OCI-M2 (cell line): Measurements from ENCODE around the gene HGS.

ENCODE experiments used
- DNase-seq: peaks from one replicate; lab custom pipeline; 2025; ENCODE audit not compliant: unreplicated experiment; lab: John Stamatoyannopoulos, UW

HGS gene

DNA sequence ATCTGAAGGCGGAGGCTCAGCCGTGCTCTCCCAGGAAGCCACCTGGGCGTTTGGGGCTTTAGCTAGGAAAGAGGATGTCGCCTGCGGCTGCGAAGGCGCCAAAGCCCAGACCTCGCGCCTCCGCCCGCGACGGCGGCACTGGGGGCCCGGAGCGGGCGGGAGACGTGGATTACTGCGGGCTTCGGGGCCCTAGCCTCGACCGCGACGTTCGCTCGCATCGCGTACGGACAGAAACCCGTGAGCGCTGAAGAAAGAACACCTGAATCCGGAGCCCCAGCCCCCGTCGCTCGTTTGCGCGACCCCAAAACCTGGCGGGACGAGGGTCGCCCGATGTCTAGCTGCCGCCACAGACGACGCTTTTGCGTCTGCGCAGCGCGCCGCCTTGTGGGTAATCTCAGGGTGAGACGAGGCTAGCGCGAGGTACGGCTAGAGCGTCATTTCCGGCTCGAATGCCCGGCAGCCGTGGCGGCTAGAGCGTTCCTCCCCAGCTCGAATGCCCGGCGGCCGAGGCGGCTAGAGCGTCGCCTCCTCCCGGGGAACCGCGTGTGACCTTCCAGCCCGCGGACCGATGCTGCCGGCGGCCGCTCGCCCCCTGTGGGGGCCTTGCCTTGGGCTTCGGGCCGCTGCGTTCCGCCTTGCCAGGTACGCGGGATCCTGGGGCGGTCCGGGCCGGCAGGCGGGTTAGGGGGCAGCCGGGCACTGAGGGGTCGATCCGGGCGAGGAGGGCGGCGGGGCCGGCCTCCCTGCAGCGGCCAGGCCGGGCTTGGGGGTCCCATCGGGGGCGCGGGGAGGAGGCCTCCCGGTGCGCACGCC is 19.3 kb downstream of the HGS start, which contains the start of gene MRPL12:
Gene MRPL12, plus strand, starts transcription at position 434 of the 813 bp plus-strand sequence. Its CDS starts 135 bp downstream, at position 569.
- DNase-seq, result peak; percentile 67

DNA sequence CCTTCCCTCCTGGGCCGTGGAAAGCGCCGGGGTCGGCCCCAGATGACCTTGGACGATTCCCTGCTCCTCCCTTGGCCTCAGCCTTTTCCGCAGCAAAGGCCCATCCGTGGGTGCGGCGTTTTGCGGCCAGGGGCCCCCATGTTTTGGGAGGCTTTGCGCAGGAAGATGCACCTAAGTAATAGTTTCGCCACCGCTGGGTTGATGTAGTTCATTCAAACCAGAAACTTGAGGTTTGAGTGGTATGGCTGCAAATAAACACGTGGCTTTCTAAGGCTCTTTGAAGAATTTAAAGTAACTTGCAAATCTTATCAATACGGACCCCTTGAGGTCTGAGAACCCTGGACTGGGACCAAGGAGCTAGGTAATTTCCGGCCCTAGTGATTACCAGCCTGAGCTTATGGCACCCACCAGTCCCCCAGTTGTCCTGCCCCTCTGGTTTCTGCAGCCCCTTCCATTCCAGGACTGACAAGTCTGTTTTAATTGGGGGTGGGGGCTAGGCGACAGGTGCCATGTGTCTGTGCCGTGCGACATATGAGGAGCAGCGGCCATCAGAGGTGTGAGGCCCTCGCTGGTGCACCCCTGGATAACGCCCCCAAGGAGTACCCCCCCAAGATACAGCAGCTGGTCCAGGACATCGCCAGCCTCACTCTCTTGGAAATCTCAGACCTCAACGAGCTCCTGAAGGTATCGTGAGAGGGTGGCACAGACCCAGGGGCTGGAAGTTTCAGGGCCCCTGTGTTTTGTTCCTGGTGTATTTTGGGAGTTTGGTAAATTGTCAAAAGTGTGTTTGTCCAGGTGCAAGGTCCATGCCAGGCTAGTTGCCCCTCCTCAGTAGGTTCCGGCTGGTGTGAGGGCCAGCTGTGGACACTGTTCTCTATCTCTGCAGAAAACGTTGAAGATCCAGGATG is 20.2 kb downstream of the HGS start:
- DNase-seq, result no peak

DNA sequence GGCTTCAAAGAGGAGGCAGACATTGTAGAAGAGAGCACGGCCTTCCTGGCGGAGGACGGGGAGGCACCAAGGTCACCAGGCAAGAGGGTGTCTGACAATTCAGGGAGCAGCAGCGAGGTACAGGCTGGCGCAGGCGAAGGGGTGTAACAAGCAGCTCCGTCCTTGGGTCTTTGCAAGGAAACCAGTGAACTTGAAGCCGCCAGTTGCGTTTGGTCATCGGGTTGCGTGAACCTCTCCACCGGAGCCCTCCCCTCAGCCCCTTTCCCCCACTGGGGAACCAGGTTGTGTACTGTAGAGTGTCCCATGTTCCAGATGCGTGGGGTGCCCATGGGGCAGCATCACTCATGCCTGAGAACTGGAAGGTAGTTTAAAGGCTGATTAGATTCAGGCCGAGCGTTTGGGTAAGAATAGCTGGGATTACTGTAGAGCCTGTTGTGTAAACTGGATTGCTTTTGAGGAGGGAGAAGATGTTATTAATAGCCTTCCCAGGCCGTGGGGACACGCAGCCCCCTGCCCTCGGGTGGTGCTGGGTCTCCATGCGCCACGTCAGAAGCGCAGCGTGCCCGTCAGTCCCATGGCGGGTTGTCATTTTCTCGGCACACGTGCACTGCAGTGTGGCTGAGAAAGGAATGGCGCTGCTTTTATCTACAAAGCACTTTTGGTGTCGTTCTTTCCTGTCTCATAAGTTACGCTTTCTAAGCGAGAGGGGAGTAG is 21.9 kb downstream of the HGS start:
- no peak for DNase-seq

DNA sequence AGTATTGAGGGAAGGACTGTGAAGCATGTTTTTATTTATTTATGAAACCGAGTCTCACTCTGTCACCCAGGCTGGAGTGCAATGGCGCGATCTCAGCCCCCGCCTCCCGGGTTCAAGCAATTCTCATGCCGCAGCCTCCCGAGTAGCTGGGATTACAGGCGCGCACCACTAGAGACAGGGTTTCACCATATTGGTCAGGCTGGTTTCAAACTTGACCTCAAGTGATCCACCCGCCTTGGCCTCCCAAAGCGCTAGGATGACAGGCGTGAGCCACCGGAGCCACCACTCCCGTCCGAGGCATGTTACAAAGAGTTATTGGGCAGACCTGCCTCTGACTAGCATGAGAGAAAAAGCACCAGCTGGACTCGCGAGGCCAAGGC is 22.4 kb downstream of the HGS start:
- DNase-seq, result no peak

DNA sequence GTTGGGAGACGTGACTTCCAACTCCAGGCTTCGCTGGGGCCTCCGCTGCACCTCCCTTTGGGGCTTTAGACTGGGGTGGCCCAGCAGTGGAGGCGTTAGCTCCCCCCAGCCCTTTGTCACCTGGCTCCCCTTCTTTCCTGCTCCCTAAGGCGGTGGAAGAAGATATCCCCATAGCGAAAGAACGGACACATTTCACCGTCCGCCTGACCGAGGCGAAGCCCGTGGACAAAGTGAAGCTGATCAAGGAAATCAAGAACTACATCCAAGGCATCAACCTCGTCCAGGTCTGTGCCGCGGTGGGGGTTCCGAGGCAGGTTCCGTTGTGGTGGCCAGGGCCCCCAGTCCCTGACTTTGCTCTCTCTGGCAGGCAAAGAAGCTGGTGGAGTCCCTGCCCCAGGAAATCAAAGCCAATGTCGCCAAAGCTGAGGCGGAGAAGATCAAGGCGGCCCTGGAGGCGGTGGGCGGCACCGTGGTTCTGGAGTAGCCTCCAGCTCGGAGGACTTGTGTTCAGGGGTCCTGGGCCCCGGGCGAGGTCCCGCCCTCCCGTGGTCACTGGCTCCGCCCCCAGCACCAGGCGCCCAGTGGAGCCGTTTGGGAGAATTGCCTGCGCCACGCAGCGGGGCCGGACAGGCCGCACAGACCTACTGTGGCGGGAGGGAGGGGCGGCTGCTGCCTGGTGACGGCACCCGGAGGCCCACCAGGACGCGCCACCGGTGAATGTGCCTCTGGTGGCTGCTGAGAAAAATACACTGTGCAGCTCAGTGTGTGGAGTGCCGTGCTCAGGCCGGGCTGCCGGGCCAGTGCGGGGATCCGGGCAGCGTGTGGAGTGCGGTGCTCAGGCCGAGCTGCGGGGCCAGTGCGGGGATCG is 23.2 kb downstream of the HGS start:
- DNase-seq, result no peak

DNA sequence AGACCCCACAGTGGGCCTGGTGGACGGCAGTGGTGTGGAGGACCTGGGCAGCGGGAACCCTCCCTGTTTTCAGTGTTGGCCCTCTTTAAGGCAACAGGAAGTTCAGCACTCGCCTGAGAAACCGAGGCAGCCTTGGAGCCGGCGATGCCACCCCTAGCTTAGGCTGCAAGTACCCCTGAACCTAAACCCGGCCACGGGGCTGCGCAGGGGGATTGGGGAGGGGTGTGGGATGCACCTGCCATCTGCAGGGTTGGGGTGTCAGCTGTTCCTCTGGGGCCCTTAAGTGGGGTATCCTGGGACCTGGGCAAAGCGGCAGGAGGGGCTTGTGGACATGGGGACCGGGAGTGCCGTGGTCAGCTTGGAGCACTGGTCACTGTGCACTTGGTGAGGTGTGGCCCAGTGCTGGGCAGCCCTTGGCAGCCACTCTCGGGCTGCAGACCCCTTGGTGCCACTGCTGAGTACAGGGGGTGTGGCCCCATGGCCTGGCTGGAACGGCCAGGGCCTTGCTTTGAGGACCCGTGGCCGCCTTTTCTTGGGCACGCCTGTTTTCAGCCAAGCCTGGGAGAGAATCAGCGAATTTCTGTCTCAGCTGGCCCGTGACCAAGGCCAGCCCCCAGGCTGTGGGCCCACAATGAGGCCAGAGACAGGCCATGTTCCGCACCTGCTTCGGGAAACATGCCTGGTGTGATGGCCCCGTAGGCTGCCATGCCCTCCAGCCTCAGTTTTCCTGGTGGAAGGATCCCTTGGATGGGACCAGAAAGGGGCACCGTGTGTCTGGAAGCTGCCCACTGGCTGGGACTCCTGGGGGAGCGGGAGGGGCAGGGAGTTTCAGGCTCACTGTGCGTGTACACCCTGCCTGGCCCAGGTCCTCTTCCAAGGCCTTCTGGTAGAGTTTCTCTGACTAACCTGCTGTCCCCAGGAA is 24.2 kb downstream of the HGS start:
- no peak for DNase-seq

DNA sequence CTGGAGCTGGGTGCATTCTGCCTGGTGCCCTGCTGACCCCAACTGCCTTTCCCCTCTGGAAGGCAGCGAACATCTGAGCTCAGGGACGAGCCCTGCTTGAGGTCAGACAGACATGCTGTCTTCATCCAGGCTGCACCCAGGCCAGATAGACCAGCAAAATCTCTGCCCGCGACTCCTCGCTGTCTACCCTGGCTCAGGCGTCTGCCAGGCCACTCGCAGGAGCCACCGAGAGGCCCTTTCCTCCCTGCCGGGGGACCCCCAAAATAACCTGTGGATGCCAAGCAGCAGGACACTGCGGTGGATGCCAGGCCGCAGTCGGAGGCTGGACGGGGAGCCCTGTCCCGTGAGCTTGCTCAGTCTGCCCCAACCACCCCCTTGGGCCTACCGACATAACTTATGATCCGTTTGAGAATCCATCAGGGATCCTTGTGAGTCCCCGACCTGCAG is 25.0 kb downstream of the HGS start:
- DNase-seq, result no peak

DNA sequence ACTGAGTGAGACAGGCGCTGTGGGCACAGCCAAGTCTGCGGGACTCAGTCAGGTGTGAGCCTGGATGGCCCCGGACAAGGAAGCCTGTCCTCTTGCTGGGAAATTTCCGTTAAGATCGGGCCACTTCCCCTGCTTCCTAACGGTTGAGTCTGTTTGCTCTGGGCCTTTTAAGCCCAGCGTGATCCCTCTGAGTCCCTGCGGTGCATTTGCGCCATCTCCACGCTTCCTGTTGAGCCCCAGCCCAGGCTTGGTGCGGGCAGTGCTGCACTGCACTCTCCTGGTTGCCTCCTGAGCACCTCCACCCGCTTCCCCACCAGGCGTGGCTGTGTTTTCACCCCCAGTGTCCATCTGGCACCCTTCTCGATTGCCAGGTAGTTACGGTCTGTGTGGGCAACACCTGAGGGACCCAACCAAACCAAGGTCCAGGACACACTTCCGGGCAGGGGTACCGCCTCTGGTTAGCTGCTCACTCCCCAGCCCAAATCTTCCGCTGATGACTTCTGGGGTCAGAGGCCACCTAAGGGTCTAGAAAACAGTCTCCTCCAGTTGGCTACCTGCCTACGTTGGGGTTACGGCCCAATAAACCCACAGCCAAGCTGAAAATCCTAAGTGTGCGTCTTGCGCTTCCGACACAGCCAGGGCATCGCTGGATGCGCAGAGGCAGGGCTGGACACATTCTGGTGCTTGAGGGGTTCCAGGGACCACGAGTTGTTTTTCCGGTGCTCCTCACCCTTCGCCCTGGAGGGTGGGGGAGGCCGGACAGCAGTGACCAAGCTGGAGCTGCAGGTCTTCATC is 26.9 kb downstream of the HGS start:
- DNase-seq, result no peak

DNA sequence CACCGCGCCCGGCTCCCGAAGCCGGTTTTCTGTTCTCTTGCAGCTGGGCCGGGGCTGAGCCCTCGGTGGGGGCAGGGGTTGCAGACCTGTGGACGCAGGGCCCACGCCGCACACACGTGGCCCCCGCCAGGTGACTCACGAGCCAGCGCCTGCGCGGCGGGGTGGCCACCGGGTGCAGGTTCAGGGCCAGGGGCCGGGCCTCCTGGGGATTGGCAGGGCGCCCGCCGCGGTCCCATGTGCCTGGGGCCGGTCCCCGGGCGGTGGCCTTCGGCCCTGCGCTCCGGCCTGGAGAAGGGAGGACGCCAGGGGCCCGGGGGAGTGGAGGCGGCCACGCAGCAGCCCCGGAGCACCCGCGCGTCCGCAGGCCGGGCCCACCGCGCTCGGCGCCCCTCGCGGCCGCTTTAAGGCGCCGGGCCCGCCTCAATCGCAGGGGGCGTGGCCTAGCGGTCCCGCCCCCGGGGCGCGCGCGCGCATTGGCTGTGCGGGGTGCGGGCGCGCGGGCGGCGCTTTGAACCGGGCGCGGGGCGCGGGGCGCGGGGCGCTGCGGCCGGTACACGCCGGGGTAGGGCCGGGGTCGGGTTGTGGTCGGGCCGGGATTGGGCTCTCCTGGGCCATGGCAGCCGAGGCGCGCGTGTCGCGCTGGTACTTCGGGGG is 28.1 kb downstream of the HGS start, which contains the start of gene SLC25A10:
Gene SLC25A10, plus strand, starts transcription at position 471 of the 654 bp plus-strand sequence. Its CDS starts 143 bp downstream, at position 614.
- DNase-seq, result no peak

DNA sequence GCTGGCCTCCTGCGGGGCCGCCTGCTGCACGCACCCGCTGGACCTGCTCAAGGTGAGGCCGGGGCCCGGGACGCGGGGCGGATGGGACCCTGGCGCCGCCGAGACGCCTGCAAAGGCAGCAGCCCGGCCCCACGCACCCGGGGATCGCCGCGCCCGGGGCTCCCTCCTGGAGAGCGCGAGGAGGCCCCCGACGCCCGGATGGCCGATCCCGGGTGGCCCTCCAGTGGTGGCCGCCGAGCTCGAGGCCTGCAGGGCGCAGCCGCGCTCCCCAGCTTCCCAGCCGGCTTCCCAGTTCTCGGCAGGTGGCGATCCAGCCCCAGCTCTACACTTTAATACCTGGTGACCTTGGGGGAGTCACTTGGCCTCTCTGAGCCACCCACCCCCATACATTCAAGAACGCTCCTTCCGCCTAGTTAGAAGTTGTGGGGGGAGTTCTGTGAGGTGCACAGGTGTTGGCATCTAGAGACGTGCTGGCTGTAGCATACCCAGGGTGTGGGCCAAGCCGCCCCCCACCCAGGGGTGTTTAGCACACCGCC is 28.7 kb downstream of the HGS start:
- no peak for DNase-seq

DNA sequence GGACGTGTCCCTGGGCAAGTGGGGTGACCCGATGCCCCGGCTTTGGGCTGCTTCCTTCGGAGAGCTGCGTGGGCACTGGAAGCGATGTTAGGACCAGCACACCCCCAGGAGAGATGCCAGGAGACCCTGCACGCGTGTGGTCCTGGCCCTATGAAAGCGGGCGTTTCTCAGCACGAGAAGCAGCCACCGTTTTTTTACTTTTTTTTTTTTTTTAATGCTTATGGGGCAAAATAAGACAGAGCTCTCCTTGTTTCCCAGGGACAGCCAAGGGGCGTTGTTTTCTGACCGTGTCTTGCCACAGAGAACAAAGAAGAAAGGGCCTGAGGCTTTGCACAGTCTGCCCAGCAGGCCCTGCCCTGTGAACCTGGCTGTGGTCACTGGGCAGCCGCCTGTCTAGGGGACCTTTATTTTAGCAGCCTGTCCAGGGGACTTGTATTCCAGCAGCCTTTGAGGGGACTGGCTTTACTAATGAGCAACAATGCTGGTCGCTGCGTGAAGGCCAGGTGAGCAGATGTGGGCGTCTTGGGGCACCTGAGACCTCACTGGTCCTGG is 29.3 kb downstream of the HGS start:
- no peak for DNase-seq

DNA sequence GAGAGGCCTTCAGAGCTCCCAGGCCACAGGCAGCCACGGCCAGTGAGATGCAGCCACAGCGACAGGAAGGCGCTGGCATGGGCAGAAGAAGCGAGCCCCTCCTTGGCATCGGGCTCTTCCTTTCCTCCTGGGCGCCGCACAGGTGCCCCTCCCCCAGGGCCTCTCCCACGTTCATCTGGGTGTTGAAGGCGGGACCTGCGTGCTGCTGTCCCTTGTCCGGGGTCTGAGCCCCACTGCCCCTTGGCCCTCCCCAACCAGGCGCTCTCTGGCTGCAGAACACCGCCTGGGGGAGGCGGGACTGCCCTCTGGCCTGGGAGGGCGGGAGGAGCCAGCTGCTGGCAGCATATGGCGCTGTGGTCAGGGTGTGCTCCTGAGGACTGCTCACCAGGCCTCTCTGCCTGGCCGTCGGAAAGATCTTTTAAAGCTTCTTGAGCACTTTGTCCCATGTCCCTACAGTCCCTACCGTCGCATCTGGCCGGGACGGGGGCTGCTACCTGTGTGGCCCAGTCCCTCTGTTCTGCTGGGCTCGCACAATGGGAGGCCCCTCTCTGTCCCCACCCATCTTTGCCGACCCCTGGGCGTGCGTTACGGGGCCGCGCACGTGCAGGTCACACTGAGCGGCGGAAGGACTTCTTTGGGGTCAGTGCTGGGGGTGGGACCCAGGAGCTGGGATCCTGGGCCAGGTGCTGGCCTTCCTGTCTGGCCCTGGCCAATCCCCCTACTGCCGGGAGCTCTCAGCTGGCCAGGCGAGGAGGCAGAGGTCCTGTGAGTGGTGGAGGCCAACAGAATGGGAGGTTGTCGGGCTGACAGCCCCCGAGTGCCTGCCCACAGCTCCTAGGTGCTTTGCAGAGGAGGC is 30.0 kb downstream of the HGS start:
- DNase-seq, result no peak

DNA sequence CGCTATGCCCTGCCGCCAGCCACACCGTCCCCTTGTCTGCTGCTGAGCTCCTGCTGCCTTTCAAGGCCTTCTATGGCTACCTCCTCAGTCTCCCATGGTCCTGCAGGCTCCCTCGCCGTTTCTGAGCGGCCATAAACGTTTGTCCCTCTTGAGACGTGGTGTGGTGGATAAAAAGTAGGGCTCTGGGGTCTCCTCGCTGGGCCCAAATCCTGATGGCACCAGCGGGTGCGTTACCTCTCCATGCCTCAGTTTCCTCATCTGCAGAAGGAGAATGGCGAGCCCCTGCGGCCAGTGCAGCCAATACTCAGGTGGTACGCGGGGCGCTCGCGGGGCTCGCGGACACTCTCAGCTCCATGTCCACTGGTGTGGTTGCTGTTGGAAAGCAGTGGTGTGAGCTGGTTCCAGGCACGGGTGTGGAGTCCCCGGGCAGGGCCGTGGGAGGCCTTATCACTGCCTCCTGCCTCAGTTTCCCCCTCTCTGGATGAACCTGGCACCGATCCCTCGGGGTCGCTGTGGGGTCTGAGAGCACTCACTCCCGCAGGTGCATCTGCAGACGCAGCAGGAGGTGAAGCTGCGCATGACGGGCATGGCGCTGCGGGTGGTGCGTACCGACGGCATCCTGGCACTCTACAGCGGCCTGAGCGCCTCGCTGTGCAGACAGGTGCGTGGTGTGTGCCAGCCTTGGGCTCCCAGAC is 30.7 kb downstream of the HGS start:
- DNase-seq, result no peak

DNA sequence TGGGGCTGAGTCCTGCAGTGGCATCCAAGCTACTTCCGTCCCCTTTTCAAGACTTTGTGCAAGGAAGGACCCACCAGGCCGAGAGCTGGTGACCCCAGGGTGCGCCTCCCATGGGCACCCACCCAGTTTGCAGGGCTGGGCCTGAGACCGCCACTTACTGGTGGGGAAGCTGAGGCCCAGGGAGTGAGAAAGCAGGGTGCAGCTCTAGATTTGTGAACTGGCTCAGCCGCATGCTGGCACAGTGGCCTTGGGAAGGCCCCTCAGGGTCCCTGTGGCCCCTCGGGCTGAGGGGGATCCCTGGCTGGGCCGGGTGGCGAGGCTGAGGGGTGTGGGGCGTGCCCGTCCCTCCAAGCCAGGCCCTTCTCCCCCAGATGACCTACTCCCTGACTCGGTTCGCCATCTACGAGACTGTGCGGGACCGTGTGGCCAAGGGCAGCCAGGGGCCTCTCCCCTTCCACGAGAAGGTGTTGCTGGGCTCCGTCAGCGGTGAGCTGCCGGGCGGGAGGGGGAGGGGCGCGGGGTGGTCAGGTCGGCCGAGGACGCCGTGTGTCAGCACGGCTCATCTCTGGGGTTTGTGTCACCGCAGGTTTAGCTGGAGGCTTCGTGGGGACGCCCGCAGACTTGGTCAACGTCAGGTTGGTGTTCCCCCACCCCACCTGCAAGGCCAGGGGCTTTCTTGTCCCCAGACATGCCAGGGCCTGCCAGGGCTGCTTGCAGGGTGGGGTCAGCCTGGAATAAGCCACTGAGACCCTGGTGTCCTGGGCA is 31.5 kb downstream of the HGS start:
- DNase-seq, result no peak
